Mesodermal cell (in vitro differentiated cells): Measurements from ENCODE around the gene SMC3.

Experiments
- H3K27ac ChIP-seq: 2 replicates; pipeline ENCODE4 v1.7.0; 2013; ENCODE audit warnings: mild to moderate bottlenecking, low read depth, low read length, moderate library complexity; ENCODE audit not compliant: severe bottlenecking
- H3K36me3 ChIP-seq: 2 replicates; pipeline ENCODE4 v1.7.1; 2013; ENCODE audit warnings: mild to moderate bottlenecking, low read length, moderate library complexity; ENCODE audit not compliant: control insufficient read depth, insufficient read depth
- H3K4me1 ChIP-seq: one replicate; pipeline ENCODE4 v1.7.1; 2013; ENCODE audit warnings: mild to moderate bottlenecking, low read length; ENCODE audit not compliant: insufficient read depth, control insufficient read depth, poor library complexity, severe bottlenecking
- H3K4me3 ChIP-seq: 2 replicates; pipeline ENCODE4 v1.7.0; 2013; ENCODE audit warnings: low read length, control low read depth, mild to moderate bottlenecking; ENCODE audit not compliant: insufficient read depth, poor library complexity, severe bottlenecking; ENCODE audit errors: extremely low read depth
- H3K9me3 ChIP-seq: 2 replicates; pipeline ENCODE4 v1.7.1; 2013; ENCODE audit warnings: mild to moderate bottlenecking, low read length, moderate library complexity; ENCODE audit not compliant: control insufficient read depth
- WGBS, 2 experiments: methylation state at CpG; one replicate each; pipeline ENCODE4 v1.1.5; 2013; ENCODE audit warnings: missing lambda C conversion rate in 2 of 2; ENCODE audit not compliant: insufficient coverage in 2 of 2; 5-methylcytosine and 5-hydroxymethylcytosine counted together

Gene SMC3

GRCh38 chr10:110648692-110649346, 81.3 kb downstream of the SMC3 start:
- Histone ChIP-seq H3K4me1 (peaks cover 8% of the 10 kb centered on the region), H3K9me3 (no peaks in the 10 kb centered on the region), H3K36me3 (no peaks in the 10 kb centered on the region), H3K4me3 (no peak overlapping the region), H3K27ac (no peak overlapping the region)
- 100% methylated on average over 1 of the region's 3 CpGs; no CpG with 5 or more reads in 1 of the 2 experiments for WGBS, 2 experiments

GRCh38 chr10:110649347-110650264, 82.1 kb downstream of the SMC3 start:
- Histone ChIP-seq H3K4me1 (peaks cover 8% of the 10 kb centered on the region), H3K36me3 (no peaks in the 10 kb centered on the region), H3K27ac (no peak overlapping the region), H3K9me3 (no peaks in the 10 kb centered on the region), H3K4me3 (no peak overlapping the region)
- 70 to 83% methylated on average over 3 to 5 of the region's 6 CpGs for WGBS, 2 experiments

- no peaks in the 10 kb centered on the region for H3K9me3 ChIP-seq
- H3K4me3 ChIP-seq = no peak overlapping the region
- H3K4me1 ChIP-seq = peaks cover 5% of the 10 kb centered on the region
- no peak overlapping the region for H3K27ac ChIP-seq
- 86 to 100% methylated on average over 1 of the region's 1 CpG for WGBS, 2 experiments
- H3K36me3 ChIP-seq = no peaks in the 10 kb centered on the region
These were observed 82.8 kb downstream of the SMC3 start for GRCh38 chr10:110650265-110650668.

GRCh38 chr10:110651044-110651958, 83.8 kb downstream of the SMC3 start:
- WGBS, 2 experiments = 70 to 71% methylated on average over 9 to 10 of the region's 12 CpGs
- peaks cover 4% of the 10 kb centered on the region for H3K4me1 ChIP-seq

GRCh38 chr10:110652475-110653118, 85.1 kb downstream of the SMC3 start:
- H3K9me3 ChIP-seq = no peaks in the 10 kb centered on the region
- H3K27ac ChIP-seq = no peak overlapping the region
- WGBS, 2 experiments = 86 to 95% methylated on average over 1 to 3 of the region's 6 CpGs
- H3K4me1 ChIP-seq = peaks cover 4% of the 10 kb centered on the region
- H3K4me3 ChIP-seq = no peak overlapping the region
- H3K36me3 ChIP-seq = no peaks in the 10 kb centered on the region

More at GRCh38 chr10:110651044-110651958, 83.8 kb downstream of the SMC3 start:
- no peak overlapping the region for H3K27ac ChIP-seq
- no peaks in the 10 kb centered on the region for H3K9me3 ChIP-seq
- no peaks in the 10 kb centered on the region for H3K36me3 ChIP-seq
- H3K4me3 ChIP-seq = no peak overlapping the region
